ENCODE measurements around the gene ICAM5.

GRCh38 chr19:10317045-10317856 lies 27.5 kb downstream of the ICAM5 start:
- TF ChIP-seq CTCF (IDR thresholded peaks at IDR 0.05 in 2 of 3, conservative IDR thresholded peaks at IDR 0.05 in 1 of 3; ENCODE audit: borderline replicate concordance in 1 of 3, insufficient read depth in 1 of 3, low read depth in 2 of 3, low read length in 2 of 3) (no peak), POLR2A (IDR thresholded peaks at IDR 0.05; ENCODE audit: borderline replicate concordance, extremely low read depth, insufficient read depth, insufficient read length) (no peak), ELF1 (IDR thresholded peaks at IDR 0.05; ENCODE audit: borderline replicate concordance, low read depth) (no peak), SP1 (IDR thresholded peaks at IDR 0.05; ENCODE audit: low read depth) (no peak), POLR2AphosphoS5 (IDR thresholded peaks at IDR 0.05; ENCODE audit: low read depth, low read length) (no peak), JUND (IDR thresholded peaks at IDR 0.05) (no peak), TCF7L2 (IDR thresholded peaks at IDR 0.05; ENCODE audit: borderline replicate concordance, extremely low read depth, insufficient read depth, insufficient read length) (no peak), EGR1 (IDR thresholded peaks at IDR 0.05; ENCODE audit: low read depth) (no peak), ZNF274 (IDR thresholded peaks at IDR 0.05; ENCODE audit: low read depth, low read length) (no peak), SIN3A (IDR thresholded peaks at IDR 0.05; ENCODE audit: low read depth) (no peak), EZH2 (IDR thresholded peaks at IDR 0.05) (no peak), EZH2phosphoT487 (IDR thresholded peaks at IDR 0.05; ENCODE audit: borderline replicate concordance) (no peak), CEBPB (IDR thresholded peaks at IDR 0.05; ENCODE audit: low read depth) (no peak), CBX3 (IDR thresholded peaks at IDR 0.05; ENCODE audit: low read depth) (no peak)

Measured in HCT116 (cell line).